ENCODE results near the gene MAN2A1. TPM values are rescaled to one million over a fixed set of nuclear protein-coding genes. Genes with fewer than 3 reads are reported as not detected.

Gene MAN2A1
- total and polyA plus RNA-seq, 12 donors = 11.7 to 123 (median 83.2) TPM

GRCh38 chr5:109750463-109750862 lies 60.7 kb downstream of the MAN2A1 start:
- intact Hi-C loops (cut with DNase I) = no loop called here

GRCh38 chr5:109753279-109753678 lies 63.6 kb downstream of the MAN2A1 start:
- Histone ChIP-seq H3K4me1 (replicated peaks in 1 of 2) (peaks cover 0 to 9% of the 10 kb centered on the region in 2 donors), H3K9me3 (replicated peaks in 1 of 3) (no peaks in the 10 kb centered on the region), H3K36me3 (replicated peaks in 1 of 2) (no peaks in the 10 kb centered on the region), H3K27me3 (no peaks in the 10 kb centered on the region), H3K27ac (no peak overlapping the region), H3K4me3 (no peak overlapping the region)
- 79 to 97% (median 97%) methylated on average over 3 of the region's 3 CpGs for WGBS, 4 donors
- intact Hi-C loops (cut with DNase I) = no loop called here
- TF ChIP-seq POLR2A (IDR thresholded peaks at IDR 0.05) (no peak), CTCF (IDR thresholded peaks at IDR 0.05) (no peak)
- no peak for DNase-seq

More at GRCh38 chr5:109750463-109750862, 60.7 kb downstream of the MAN2A1 start:
- Histone ChIP-seq H3K4me1 (replicated peaks in 1 of 2) (peaks cover 0 to 9% of the 10 kb centered on the region in 2 donors), H3K9me3 (replicated peaks in 1 of 3) (no peaks in the 10 kb centered on the region), H3K27me3 (no peaks in the 10 kb centered on the region), H3K36me3 (replicated peaks in 1 of 2) (no peaks in the 10 kb centered on the region), H3K27ac (no peak overlapping the region), H3K4me3 (no peak overlapping the region)
- TF ChIP-seq POLR2A (IDR thresholded peaks at IDR 0.05) (no peak), CTCF (IDR thresholded peaks at IDR 0.05) (no peak)
- no peak for DNase-seq

GRCh38 chr5:109754319-109754718 lies 64.6 kb downstream of the MAN2A1 start:
- Histone ChIP-seq H3K27ac (no peak overlapping the region), H3K36me3 (replicated peaks in 1 of 2) (no peaks in the 10 kb centered on the region), H3K4me1 (replicated peaks in 1 of 2) (peaks cover 0 to 7% of the 10 kb centered on the region in 2 donors), H3K27me3 (no peaks in the 10 kb centered on the region), H3K9me3 (replicated peaks in 1 of 3) (no peaks in the 10 kb centered on the region), H3K4me3 (no peak overlapping the region)
- TF ChIP-seq POLR2A (IDR thresholded peaks at IDR 0.05) = no peak
- no peak for TF ChIP-seq CTCF (IDR thresholded peaks at IDR 0.05)
- intact Hi-C loops (cut with DNase I) = no loop called here
- DNase-seq = no peak

- TF ChIP-seq CTCF (IDR thresholded peaks at IDR 0.05) (no peak), POLR2A (IDR thresholded peaks at IDR 0.05) (no peak)
- peaks cover 0 to 10% of the 10 kb centered on the region in 2 donors for H3K4me1 ChIP-seq (replicated peaks in 1 of 2)
- no peaks in the 10 kb centered on the region for H3K9me3 ChIP-seq (replicated peaks in 1 of 3)
- intact Hi-C loops (cut with DNase I) = no loop called here
- H3K4me3 ChIP-seq = no peak overlapping the region
- no peaks in the 10 kb centered on the region for H3K27me3 ChIP-seq
- WGBS, 4 donors = 49 to 72% (median 59%) methylated on average over 2 of the region's 2 CpGs
- H3K27ac ChIP-seq = no peak overlapping the region
- no peaks in the 10 kb centered on the region for H3K36me3 ChIP-seq (replicated peaks in 1 of 2)
- DNase-seq = no peak
These were observed 66.0 kb downstream of the MAN2A1 start for GRCh38 chr5:109755761-109756160.

Measured in adrenal gland (tissue), 12 donors.